Measurements from ENCODE around the gene SFSWAP.
"Not testable (repeated sequence)": the region's sequence is repeated elsewhere in the genome, so short reads cannot be mapped to it uniquely, and the experiment has no call there.

DNA sequence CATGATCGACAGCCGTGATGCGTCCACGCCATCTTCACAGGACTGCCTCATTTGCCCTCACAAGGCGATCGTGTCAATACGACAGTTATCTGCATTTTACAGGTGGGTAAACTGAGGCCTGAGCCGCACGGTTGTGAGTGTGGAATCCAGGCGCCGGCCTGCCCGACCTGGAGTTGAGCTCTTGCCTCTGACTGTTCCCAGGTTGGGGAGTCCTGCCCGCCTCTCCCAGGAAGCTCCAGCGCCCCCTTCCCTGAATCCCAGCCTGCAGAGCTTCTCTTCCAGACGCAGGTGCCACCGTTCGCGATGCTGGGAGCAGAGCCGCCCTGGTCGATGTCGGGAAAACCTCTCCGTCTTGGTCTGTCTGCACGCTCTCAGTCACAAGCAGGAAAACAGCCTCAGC, 31.1 kb upstream of the SFSWAP start:
- TF ChIP-seq, protein P1, sequence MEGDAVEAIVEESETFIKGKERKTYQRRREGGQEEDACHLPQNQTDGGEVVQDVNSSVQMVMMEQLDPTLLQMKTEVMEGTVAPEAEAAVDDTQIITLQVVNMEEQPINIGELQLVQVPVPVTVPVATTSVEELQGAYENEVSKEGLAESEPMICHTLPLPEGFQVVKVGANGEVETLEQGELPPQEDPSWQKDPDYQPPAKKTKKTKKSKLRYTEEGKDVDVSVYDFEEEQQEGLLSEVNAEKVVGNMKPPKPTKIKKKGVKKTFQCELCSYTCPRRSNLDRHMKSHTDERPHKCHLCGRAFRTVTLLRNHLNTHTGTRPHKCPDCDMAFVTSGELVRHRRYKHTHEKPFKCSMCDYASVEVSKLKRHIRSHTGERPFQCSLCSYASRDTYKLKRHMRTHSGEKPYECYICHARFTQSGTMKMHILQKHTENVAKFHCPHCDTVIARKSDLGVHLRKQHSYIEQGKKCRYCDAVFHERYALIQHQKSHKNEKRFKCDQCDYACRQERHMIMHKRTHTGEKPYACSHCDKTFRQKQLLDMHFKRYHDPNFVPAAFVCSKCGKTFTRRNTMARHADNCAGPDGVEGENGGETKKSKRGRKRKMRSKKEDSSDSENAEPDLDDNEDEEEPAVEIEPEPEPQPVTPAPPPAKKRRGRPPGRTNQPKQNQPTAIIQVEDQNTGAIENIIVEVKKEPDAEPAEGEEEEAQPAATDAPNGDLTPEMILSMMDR (IDR thresholded peaks at IDR 0.05) = not testable (repeated sequence)
- not testable (repeated sequence) for TF ChIP-seq POLR2A (IDR thresholded peaks at IDR 0.05)
